Cardiac muscle cell (in vitro differentiated cells and primary cell): Measurements from ENCODE around the gene ITGB3. TPM values are rescaled to one million over a fixed set of nuclear protein-coding genes. Genes with fewer than 3 reads are reported as not detected.

Source experiments
- DNase-seq, 2 donors: peaks; one replicate each; pipeline versions ENCODE4 v3.0.0 to v3.0.0-alpha.2; 2010 to 2017; ENCODE audit warnings: low read depth in 1 of 2, low spot score in 1 of 2
- H3K27ac ChIP-seq: fragments of 200-600 bp; sonication (generic); 2 replicates; pipeline ENCODE4 v1.5.1; 2016
- H3K27me3 ChIP-seq: fragments of 200-600 bp; sonication (generic); 2 replicates; pipeline ENCODE4 v1.6.0; 2016; ENCODE audit warnings: control low read depth
- H3K36me3 ChIP-seq: fragments of 200-600 bp; sonication (generic); 2 replicates; pipeline ENCODE4 v1.5.1; 2016; ENCODE audit warnings: control low read depth
- H3K4me1 ChIP-seq: fragments of 200-600 bp; sonication (generic); 2 replicates; pipeline ENCODE4 v1.8.1; 2017; ENCODE audit warnings: low read depth, mild to moderate bottlenecking, mixed run types
- H3K4me3 ChIP-seq: fragments of 200-600 bp; sonication (generic); 2 replicates; pipeline ENCODE4 v1.5.1; 2016; ENCODE audit warnings: mild to moderate bottlenecking
- H3K9me3 ChIP-seq: fragments of 200-600 bp; sonication (generic); 2 replicates; pipeline ENCODE4 v1.5.1; 2017; ENCODE audit warnings: low read depth, mild to moderate bottlenecking, control low read depth
- polyA plus RNA-seq: library from polyadenylated mRNA; unstranded; fragments of >200 nt; fragmentation: Nextera tagmentation; extraction: Ambion mirVana; gene quantifications from 2 replicates; pipeline ENCODE4 v1.2.1, GENCODE V29; 2016
- total RNA-seq: library from RNA; depleted of rRNA; stranded (reverse); fragments of >200 nt; gene quantifications from 2 replicates; pipeline ENCODE4 v1.2.3, GENCODE V29; 2016
- TF ChIP-seq, protein P1 (sequence below): IDR thresholded peaks from 2 replicates; pipeline ENCODE4 v1.5.1; 2012; ENCODE audit warnings: low read depth, mild to moderate bottlenecking, low read length

ITGB3 gene
- total and polyA plus RNA-seq, 2 experiments from 2014 or later: 4.6 to 20.0 TPM

DNA sequence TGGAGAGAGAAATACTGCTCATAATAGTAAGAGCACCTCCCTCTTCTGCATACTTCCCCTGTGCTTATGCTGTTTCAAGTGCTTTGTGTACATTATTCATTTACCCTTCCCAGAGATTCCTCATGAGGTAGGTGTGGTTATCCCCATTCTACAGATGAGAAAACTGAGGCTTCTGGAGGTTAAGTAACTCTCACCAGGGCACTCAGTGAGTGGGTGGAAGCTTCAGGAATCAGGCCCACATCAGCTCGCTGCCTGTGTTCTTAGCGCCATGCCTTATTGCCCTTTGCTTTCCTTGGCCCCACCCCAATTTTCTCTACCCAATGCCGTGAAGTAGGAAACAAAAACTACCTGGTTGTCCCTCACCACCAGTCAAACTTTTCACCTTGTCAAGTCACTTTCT lies 18.1 kb upstream of the ITGB3 start:
- Histone ChIP-seq H3K27ac (no peak overlapping the region), H3K36me3 (peaks cover 13% of the 10 kb centered on the region), H3K4me3 (no peak overlapping the region), H3K4me1 (peaks cover 15% of the 10 kb centered on the region), H3K9me3 (no peaks in the 10 kb centered on the region), H3K27me3 (no peaks in the 10 kb centered on the region)
- TF ChIP-seq, protein P1, sequence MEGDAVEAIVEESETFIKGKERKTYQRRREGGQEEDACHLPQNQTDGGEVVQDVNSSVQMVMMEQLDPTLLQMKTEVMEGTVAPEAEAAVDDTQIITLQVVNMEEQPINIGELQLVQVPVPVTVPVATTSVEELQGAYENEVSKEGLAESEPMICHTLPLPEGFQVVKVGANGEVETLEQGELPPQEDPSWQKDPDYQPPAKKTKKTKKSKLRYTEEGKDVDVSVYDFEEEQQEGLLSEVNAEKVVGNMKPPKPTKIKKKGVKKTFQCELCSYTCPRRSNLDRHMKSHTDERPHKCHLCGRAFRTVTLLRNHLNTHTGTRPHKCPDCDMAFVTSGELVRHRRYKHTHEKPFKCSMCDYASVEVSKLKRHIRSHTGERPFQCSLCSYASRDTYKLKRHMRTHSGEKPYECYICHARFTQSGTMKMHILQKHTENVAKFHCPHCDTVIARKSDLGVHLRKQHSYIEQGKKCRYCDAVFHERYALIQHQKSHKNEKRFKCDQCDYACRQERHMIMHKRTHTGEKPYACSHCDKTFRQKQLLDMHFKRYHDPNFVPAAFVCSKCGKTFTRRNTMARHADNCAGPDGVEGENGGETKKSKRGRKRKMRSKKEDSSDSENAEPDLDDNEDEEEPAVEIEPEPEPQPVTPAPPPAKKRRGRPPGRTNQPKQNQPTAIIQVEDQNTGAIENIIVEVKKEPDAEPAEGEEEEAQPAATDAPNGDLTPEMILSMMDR: no peak
- DNase-seq: no peak

DNA sequence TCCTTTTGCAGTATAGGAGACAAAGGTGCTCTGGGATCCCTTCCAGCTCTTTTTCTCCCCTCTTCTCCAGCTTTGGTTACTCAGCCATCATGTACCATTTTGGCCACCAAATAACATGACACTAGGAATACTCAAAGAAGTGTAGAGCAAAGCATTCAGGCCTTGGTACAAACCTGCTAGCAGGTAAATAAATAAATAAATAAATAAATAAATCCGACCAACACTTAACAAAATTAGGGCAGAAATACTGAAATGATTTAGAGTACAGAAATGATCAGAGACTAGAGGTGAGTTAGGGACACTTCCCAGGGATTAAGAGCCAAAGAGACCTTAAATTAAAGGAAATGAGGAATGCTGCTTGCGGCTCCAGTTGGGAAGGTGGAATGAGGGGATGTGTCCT lies 17.7 kb upstream of the ITGB3 start:
- no peak overlapping the region for H3K27ac ChIP-seq
- H3K4me3 ChIP-seq: no peak overlapping the region
- TF ChIP-seq, protein P1: no peak
- no peak for DNase-seq
- H3K36me3 ChIP-seq: peaks cover 13% of the 10 kb centered on the region
- no peaks in the 10 kb centered on the region for H3K27me3 ChIP-seq
- no peaks in the 10 kb centered on the region for H3K9me3 ChIP-seq
- peaks cover 14% of the 10 kb centered on the region for H3K4me1 ChIP-seq

DNA sequence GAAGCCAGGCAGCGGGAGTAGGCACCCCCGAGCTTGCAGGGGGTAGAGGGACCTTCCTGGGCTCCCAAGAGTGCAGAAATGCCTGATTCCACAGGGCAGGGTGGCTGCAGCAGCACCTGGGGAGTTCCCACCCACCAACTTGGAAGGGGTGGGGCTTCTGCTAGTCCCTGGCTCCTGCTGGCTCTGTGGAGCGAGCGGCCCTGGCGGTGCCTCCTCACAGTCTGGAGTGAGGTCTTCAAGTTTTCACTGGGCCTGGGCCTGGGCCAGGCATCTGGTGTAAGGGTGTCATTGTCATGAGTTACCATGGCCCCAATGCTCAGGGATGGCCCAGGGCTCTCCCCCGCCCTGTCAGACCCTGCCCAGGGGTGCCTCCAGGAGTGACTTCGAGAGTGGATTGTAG lies 15.8 kb upstream of the ITGB3 start:
- Histone ChIP-seq H3K27me3 (no peaks in the 10 kb centered on the region), H3K9me3 (no peaks in the 10 kb centered on the region), H3K4me3 (no peak overlapping the region), H3K4me1 (peaks cover 14% of the 10 kb centered on the region), H3K27ac (no peak overlapping the region), H3K36me3 (peaks cover 21% of the 10 kb centered on the region)
- DNase-seq: no peak
- TF ChIP-seq, protein P1: no peak

DNA sequence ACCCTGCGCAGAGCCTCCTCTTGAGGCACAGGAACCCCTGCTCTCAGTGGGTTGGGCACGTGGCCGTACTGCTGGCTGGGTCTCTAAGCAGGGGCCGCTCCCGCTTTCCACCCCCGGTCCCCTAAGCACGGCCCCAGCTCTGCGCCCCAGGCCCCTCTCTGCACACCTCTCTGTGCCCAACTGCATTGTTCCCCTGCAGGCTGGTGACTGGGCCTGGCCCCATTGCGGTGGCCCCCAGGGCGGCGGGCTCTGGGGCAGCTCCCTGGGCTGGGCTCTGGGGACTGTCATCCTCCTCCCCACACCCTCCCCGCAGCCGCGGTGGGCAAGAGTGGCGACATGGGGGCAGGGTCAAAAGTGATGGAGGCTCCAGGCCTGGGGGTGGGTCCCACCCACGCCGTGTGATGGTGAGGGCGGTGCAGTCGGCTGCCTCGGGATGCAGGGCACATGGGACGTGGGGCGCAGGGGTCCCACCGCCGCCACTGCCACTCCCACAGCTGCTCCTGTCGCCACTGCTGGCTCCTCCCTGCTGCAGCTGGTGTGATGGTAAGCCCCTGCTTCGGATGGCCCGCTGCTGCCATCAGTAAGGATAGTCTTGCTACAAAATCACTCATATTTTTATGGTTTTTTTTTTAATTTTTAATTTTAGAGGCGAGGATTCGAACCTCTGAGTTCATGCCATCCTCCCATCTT lies 15.2 kb upstream of the ITGB3 start:
- no peaks in the 10 kb centered on the region for H3K9me3 ChIP-seq
- peaks cover 14% of the 10 kb centered on the region for H3K4me1 ChIP-seq
- no peak for DNase-seq
- peaks cover 24% of the 10 kb centered on the region for H3K36me3 ChIP-seq
- no peaks in the 10 kb centered on the region for H3K27me3 ChIP-seq
- no peak overlapping the region for H3K4me3 ChIP-seq
- TF ChIP-seq, protein P1: no peak
- peak overlapping the region; percentile 75 for H3K27ac ChIP-seq

DNA sequence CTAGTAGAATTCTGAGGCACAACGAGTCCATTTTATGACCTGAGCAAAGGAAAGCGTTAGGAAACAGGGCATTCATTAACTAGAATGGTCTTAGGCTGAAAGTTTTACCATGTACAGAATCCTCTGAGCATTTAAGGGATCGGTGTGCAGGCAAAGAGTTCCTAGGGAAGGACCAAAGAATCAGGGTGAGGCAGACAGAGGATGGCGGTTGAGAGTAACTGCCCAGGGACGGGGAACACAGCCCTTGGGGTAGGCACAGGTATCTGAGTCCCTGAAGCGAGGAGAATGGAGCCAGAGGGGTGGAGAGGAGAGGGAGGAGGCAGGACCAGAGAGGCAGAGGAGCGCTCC lies 14.0 kb upstream of the ITGB3 start:
- peak overlapping the region; percentile 75 for H3K27ac ChIP-seq

More for the DNA sequence above, 14.0 kb upstream of the ITGB3 start:
- H3K27me3 ChIP-seq: no peaks in the 10 kb centered on the region
- no peak overlapping the region for H3K4me3 ChIP-seq
- no peak for DNase-seq
- no peaks in the 10 kb centered on the region for H3K9me3 ChIP-seq
- TF ChIP-seq, protein P1: no peak
- H3K36me3 ChIP-seq: peaks cover 30% of the 10 kb centered on the region
- peaks cover 14% of the 10 kb centered on the region for H3K4me1 ChIP-seq
